IgD-negative memory B cell (primary cell): ENCODE results near the gene ERGIC2. TPM values are rescaled to one million over a fixed set of nuclear protein-coding genes. Genes with fewer than 3 reads are reported as not detected.

Source experiments
- H3K27ac Mint-ChIP-seq, 3 donors: one replicate each; pipeline ENCODE4 v1.8.0; 2020 to 2022; ENCODE audit warnings: mild to moderate bottlenecking in 3 of 3, mixed read lengths in 3 of 3, moderate library complexity in 1 of 3
- H3K27me3 Mint-ChIP-seq: one replicate; pipeline ENCODE4 v1.8.0; 2021; ENCODE audit warnings: mixed read lengths
- H3K36me3 Mint-ChIP-seq: one replicate; pipeline ENCODE4 v1.8.0; 2020; ENCODE audit warnings: mild to moderate bottlenecking, mixed read lengths
- H3K4me1 Mint-ChIP-seq, 3 donors: one replicate each; pipeline ENCODE4 v1.8.0; 2020 to 2022; ENCODE audit warnings: mixed read lengths in 3 of 3, mild to moderate bottlenecking in 1 of 3
- H3K4me3 Mint-ChIP-seq, 4 donors: one replicate each; pipeline ENCODE4 v1.8.0; 2020 to 2022; ENCODE audit warnings: mild to moderate bottlenecking in 4 of 4, mixed read lengths in 4 of 4, moderate library complexity in 3 of 4
- H3K9me3 Mint-ChIP-seq, 3 donors: one replicate each; pipeline ENCODE4 v1.8.0; 2020 to 2021; ENCODE audit warnings: mixed read lengths in 3 of 3, mild to moderate bottlenecking in 1 of 3
- polyA plus RNA-seq: library from polyadenylated mRNA; unstranded; fragments of 300-500 nt; fragmentation: Illumina TruSeq; gene quantifications from one replicate; pipeline ENCODE4 v1.2.3, GENCODE V29; 2021

ERGIC2 gene, protein sequence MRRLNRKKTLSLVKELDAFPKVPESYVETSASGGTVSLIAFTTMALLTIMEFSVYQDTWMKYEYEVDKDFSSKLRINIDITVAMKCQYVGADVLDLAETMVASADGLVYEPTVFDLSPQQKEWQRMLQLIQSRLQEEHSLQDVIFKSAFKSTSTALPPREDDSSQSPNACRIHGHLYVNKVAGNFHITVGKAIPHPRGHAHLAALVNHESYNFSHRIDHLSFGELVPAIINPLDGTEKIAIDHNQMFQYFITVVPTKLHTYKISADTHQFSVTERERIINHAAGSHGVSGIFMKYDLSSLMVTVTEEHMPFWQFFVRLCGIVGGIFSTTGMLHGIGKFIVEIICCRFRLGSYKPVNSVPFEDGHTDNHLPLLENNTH
- polyA plus RNA-seq, result 61.7 TPM

DNA sequence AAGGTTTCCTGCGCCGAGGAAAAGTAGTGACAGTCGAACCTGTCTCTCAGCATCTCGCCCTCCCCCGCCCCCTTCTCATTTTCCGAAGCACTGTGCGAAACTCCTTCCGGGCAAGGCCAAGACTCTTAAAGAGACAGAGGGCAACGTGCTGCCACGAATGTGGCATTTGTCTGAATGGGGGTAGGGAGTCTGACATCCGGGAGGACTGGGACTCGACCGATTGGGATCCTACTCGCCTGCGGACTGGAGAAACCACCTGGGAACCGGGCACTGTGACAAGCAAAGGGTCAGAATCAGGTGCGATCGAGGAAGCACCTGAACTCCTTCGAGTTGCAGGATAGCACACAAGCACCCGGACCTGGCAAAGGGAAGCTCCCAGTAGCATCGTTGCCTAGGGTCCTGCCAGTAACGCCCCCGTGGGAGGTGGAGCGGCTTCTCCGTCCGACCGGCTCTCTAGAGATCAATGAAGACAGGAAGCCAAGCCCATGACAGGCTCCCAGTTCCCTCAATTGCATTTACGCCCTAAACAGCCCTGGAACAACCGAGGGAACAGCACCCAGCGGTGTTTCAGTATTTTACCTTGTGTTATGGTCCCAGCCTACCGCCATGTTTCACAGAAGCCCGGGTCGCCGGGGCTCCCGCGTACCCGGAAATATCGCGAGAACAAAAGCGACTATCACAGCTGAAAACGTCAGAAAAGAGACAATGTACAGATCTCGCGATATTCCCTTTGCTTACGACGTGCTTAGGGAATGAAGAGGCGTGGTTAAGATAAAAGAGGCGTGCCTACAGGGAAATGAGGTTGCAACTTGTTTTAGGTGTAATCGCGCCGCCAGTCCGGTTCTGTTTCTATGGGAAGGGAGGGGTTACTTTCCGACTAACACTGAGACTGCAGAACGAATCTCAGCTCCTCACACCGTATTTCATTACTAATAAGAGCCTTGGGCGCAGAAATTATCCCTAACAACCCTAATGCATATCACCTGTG is at the start of gene ERGIC2:
ERGIC2 (minus strand) TSS at position 637 of the 988 bp plus-strand sequence. CDS start 9,539 bp downstream, outside the sequence.
- Mint-ChIP-seq H3K4me1 (peaks cover 23 to 34% (median 25%) of the 10 kb centered on the region in 3 donors), H3K4me3 (peak within 1 kb of the TSS; percentile 88 to 98 (median 96)), H3K9me3 (peaks cover 0 to 2% (median 0%) of the 10 kb centered on the region in 3 donors), H3K36me3 (no peaks in the 10 kb centered on the region), H3K27ac (peak within 1 kb of the TSS; percentile 52 to 99 (median 96)), H3K27me3 (peaks cover 2% of the 10 kb centered on the region)

DNA sequence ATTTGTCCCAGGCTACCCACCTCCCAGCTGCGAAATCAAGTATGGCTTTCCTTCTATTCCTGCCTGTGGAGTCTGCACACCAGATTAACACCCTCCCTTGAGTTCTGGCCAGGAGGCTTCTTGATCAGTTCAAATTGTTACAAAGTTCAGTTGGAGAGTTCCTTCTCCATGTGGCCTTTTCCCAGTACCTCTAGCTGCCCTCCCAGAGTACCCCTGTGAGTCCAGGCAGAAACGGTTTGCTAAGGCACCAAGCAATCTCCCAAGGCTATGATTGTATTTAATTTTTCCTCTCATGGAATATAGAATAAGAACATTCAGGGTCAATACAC is 49.7 kb upstream of the ERGIC2 start:
- peaks cover 3% of the 10 kb centered on the region for H3K27me3 Mint-ChIP-seq
- H3K4me3 Mint-ChIP-seq, result no peak overlapping the region
- H3K36me3 Mint-ChIP-seq, result no peaks in the 10 kb centered on the region
- peaks cover 0 to 2% (median 0%) of the 10 kb centered on the region in 3 donors for H3K4me1 Mint-ChIP-seq
- no peak overlapping the region for H3K27ac Mint-ChIP-seq
- no peaks in the 10 kb centered on the region for H3K9me3 Mint-ChIP-seq

DNA sequence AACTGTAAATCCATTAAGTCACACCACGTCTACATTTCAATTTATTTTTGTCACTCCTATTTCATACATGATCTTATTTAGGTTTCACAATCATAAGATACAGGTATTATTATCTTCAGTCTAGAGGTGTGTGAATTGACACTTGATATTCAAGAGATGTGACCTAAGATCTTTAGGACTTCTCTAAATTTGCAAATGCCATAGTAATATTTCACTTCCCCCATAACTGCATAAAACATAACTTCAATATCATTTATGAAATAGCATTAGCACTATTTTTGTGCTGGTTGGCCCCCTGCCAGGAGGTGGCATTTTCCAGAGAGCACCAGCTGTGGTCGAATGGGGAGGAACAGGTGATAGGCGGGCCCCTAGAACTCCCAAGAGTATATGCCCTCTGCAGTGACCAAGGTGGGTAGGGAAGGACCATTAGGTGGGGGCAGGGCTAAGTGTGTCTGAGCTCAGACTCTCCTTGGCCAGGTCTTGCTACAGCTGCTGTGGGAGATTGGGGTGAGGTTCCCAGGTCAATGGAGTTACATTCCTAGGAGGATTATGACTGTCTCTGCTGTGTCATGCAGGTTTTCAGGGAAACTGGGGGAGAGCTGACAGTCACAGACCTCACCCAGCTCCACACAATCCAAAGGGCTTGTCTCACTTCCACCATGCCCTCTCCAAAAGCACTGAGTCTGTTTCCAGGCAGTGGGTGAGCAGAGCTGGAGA is 49.2 kb upstream of the ERGIC2 start:
- no peaks in the 10 kb centered on the region for H3K9me3 Mint-ChIP-seq
- H3K27me3 Mint-ChIP-seq, result peaks cover 3% of the 10 kb centered on the region
- H3K36me3 Mint-ChIP-seq, result no peaks in the 10 kb centered on the region
- no peak overlapping the region for H3K4me3 Mint-ChIP-seq
- H3K4me1 Mint-ChIP-seq, result peaks cover 0 to 2% (median 0%) of the 10 kb centered on the region in 3 donors
- no peak overlapping the region for H3K27ac Mint-ChIP-seq

DNA sequence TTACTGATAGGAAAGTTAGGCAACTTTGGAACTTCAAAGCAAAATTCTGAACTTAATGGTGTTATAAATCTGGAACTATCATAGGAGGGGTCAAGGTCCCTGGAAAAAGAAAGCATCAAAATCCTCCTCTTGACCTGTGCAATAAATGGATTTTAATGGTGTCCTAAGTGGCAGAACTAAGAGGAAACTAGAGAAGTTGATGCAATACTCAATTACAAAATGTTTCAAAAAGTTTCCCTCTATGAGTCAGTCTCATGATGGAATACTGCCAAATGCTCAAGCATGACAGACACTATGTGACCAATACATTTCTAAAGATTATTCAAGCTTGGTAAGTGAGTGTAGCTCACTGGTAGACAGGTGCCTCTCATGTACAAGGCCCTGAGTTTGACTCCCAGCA is 47.7 kb upstream of the ERGIC2 start:
- Mint-ChIP-seq H3K36me3 (peaks cover 1% of the 10 kb centered on the region), H3K4me1 (peaks cover 0 to 2% (median 0%) of the 10 kb centered on the region in 3 donors), H3K4me3 (no peak overlapping the region), H3K27ac (no peak overlapping the region), H3K9me3 (peaks cover under 1 to 5% (median under 1%) of the 10 kb centered on the region in 3 donors), H3K27me3 (peaks cover 6% of the 10 kb centered on the region)

DNA sequence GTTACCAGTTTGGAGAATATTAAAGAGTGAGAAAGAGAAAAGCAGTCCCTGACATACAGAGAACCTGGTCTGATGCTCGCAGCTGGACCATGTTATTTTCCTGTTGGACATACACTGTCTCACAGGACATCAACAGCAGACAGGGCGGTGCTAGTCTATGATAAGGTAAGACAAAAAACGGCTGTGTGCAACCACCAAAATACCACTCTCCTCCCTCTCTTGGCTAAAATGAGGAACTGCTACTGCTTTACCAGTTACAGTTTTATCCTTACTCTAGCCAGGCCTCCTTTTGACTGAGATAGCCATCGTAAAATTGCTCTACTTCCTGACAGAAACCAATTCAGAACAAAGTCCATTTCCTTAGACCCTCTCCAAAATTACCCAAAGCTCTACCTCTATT is 47.0 kb upstream of the ERGIC2 start:
- H3K27ac Mint-ChIP-seq, result no peak overlapping the region
- peaks cover 1% of the 10 kb centered on the region for H3K36me3 Mint-ChIP-seq
- peak overlapping the region in 1 of 4 donors; percentile 4 for H3K4me3 Mint-ChIP-seq
- H3K9me3 Mint-ChIP-seq, result peaks cover 2 to 7% (median 4%) of the 10 kb centered on the region in 3 donors
- H3K4me1 Mint-ChIP-seq, result peaks cover 0 to 2% (median 0%) of the 10 kb centered on the region in 3 donors
- peaks cover 6% of the 10 kb centered on the region for H3K27me3 Mint-ChIP-seq

DNA sequence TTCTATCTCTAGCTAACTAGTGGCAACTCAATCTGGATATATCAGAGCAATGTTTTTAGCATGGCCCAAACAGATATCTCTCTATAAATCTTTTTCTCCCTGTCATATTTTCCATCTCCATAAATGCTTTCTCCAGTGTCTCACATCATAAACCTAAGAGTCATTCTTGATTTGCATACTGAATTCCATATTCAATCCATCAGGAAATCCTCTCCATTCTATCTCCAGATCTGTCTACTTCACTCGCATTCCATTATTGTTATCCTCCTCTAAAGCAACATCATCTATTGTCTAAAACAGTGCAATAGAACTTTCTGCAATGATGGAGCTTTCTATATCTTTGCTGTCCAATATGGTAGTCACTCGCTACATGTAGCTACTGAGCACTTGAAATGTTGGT is 45.5 kb upstream of the ERGIC2 start:
- peaks cover 2 to 7% (median 4%) of the 10 kb centered on the region in 3 donors for H3K9me3 Mint-ChIP-seq
- peaks cover 0 to 2% (median 0%) of the 10 kb centered on the region in 3 donors for H3K4me1 Mint-ChIP-seq
- no peak overlapping the region for H3K4me3 Mint-ChIP-seq
- H3K27ac Mint-ChIP-seq, result no peak overlapping the region
- H3K36me3 Mint-ChIP-seq, result peaks cover 1% of the 10 kb centered on the region
- H3K27me3 Mint-ChIP-seq, result peaks cover 6% of the 10 kb centered on the region

DNA sequence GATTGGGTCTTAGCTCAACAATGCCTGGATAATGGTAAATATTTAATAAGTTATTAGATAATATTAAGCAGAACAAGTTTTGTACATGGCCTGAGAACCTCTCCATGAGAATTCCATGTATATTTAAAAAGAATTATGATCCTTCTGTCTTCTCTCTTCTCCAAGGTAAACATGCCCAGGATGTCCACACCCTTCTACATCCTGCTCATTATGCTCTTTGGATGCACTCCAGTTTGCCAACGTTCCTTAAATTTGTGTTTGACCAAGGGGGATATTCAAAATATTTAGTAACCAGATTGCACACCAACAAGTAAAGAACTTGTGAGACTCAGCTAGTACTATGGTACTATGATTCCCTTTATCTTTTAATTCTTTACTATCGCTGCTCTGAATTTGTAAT is 44.8 kb upstream of the ERGIC2 start:
- Mint-ChIP-seq H3K4me1 (peaks cover 0 to 2% (median 0%) of the 10 kb centered on the region in 3 donors), H3K27me3 (peaks cover 6% of the 10 kb centered on the region), H3K36me3 (peaks cover 1% of the 10 kb centered on the region), H3K9me3 (peaks cover 2 to 7% (median 4%) of the 10 kb centered on the region in 3 donors), H3K27ac (no peak overlapping the region), H3K4me3 (no peak overlapping the region)

DNA sequence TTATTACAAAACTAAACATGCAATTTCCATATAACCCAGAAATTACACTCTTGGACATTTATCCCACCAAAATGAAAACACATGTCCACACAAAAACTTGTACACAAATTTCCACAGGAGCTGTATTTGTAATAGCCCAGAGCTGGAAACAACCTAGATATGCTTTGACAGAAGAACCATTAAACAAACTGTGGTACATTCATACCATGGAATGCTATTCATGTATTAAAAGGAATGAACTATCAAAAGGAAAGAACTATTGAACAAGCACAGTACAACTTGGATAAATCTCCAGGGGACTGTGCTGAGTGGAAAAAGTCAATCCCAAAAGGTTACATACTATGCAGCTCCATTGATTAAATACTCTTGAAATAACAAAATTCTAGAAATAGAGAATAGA is 35.8 kb upstream of the ERGIC2 start:
- Mint-ChIP-seq H3K27ac (no peak overlapping the region), H3K9me3 (peaks cover 0 to 2% (median 1%) of the 10 kb centered on the region in 3 donors), H3K36me3 (no peaks in the 10 kb centered on the region), H3K4me1 (no peaks in the 10 kb centered on the region), H3K27me3 (peaks cover 9% of the 10 kb centered on the region), H3K4me3 (no peak overlapping the region)

DNA sequence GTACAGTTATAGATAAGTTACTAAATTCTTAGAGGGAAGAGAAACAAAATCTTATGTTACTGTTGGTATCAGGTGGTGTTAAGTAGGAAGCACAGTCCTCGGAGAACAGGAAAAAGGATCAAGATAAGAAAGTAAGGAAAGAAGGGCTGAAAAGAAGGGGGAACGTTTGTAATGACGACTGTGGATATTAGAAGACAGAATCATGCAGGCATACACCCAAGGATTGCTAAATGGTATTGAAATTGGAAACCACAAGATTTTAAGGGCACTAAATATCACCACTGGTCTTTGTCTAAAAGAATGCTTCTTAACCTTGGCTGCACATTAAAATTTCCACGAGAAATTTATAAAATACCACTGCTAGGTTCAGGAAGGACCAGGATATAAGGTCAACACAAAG is 34.1 kb upstream of the ERGIC2 start:
- H3K27ac Mint-ChIP-seq, result no peak overlapping the region
- no peak overlapping the region for H3K4me3 Mint-ChIP-seq
- H3K4me1 Mint-ChIP-seq, result no peaks in the 10 kb centered on the region
- peaks cover 0 to 2% (median 1%) of the 10 kb centered on the region in 3 donors for H3K9me3 Mint-ChIP-seq
- no peaks in the 10 kb centered on the region for H3K36me3 Mint-ChIP-seq
- peaks cover 9% of the 10 kb centered on the region for H3K27me3 Mint-ChIP-seq

DNA sequence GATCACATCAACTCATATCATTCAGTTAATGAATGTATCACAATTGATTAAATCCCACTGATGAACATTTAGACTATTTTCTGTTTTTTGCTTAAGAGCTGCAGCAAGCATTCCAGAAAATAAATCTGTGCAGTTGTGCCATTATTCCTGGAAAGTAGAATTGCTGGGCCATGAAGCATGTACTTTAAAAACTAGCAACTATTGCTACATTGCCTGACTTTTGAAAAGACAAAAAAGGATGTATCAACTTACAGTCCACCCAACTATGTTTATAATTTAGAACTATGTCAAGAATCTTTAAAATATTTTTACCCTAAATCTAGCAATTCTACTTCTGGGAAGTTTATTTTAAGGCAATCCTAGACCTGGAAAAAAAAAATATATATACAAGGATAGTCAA is 33.4 kb upstream of the ERGIC2 start:
- Mint-ChIP-seq H3K27ac (no peak overlapping the region), H3K4me3 (no peak overlapping the region), H3K27me3 (peaks cover 10% of the 10 kb centered on the region), H3K4me1 (no peaks in the 10 kb centered on the region), H3K9me3 (peaks cover 0 to 2% (median 1%) of the 10 kb centered on the region in 3 donors), H3K36me3 (no peaks in the 10 kb centered on the region)

DNA sequence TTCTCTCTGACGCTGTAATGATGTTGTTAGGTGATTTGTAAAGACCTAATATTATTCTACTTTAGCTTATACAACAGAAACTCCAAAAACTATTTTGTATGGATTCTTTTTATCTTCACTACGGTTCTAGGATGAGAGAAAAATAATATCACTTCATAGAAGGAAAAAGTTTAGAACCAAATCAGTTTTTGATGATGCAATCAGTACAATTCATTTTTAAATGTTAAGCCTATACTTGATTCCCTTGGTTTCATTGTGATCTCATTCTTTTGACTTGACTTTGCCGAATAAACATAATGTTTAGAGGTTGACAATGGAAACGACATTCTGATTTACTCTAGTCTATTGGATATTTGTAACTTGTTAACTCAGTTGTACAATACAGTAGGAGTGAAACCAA is 24.6 kb upstream of the ERGIC2 start:
- Mint-ChIP-seq H3K4me1 (no peaks in the 10 kb centered on the region), H3K4me3 (no peak overlapping the region), H3K27ac (no peak overlapping the region), H3K27me3 (peaks cover 3% of the 10 kb centered on the region), H3K36me3 (no peaks in the 10 kb centered on the region), H3K9me3 (no peaks in the 10 kb centered on the region)

DNA sequence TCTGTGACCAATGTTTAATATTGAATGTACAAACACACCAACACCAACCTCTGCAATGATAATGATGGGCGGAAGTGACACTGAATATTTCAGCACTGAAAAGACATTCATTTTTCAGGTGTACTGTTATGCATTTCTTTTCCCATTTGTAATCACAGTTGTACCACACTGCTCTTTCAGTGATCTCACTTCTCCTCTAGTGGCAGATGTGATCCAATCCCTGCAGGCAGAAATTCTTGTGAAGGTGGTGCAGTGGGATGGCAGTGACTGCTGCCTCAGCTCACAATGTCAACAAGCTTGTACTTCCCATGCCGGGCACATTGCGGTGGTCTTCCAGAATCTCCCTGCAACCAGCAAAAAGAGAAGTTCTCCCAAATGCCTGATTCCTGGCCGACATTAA is 23.0 kb upstream of the ERGIC2 start:
- peaks cover 2% of the 10 kb centered on the region for H3K27me3 Mint-ChIP-seq
- H3K27ac Mint-ChIP-seq, result no peak overlapping the region
- H3K36me3 Mint-ChIP-seq, result no peaks in the 10 kb centered on the region
- no peaks in the 10 kb centered on the region for H3K9me3 Mint-ChIP-seq
- no peak overlapping the region for H3K4me3 Mint-ChIP-seq
- H3K4me1 Mint-ChIP-seq, result no peaks in the 10 kb centered on the region

DNA sequence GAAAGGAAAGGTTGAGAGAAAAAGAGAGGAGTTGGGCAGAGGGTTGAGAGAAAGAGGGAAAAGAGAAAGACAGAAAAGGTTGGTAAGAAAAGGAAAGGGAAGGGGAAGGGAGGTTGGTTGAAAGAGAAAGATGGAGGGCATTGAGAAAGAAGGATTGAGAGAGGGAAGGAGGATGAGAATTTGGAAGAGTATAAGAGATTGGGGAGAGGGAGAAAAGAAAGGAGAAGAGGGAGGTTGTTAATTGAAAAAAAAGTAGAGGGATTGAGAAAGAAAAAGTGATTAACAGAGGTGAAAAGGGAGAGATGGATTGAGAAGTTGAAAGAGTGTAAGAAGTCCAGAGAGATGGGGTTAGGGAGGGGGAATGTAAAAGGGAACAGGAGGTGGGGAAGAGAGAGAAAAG is 21.5 kb upstream of the ERGIC2 start:
- Mint-ChIP-seq H3K4me3 (no peak overlapping the region), H3K27me3 (peaks cover 2% of the 10 kb centered on the region), H3K9me3 (no peaks in the 10 kb centered on the region), H3K36me3 (no peaks in the 10 kb centered on the region), H3K27ac (no peak overlapping the region), H3K4me1 (no peaks in the 10 kb centered on the region)

DNA sequence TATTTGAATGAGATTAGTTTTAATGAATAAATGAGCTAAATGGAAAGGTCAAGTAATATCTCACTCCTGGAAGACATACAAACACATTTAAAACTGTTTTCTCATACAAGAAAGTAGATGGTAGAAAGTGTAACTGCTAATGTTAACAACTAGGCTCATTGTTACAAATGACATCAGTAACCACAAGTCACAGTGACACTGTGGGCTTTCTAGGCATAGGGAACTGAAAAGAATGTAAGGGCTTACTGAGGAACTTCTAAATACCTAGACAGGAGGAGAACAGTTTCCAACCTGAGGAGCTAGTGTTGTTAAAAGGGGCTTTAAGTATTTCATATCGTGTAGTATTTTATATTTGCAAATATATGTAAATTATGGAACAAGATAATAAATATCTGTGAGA is 17.5 kb upstream of the ERGIC2 start:
- H3K27me3 Mint-ChIP-seq, result peaks cover 2% of the 10 kb centered on the region
- H3K27ac Mint-ChIP-seq, result no peak overlapping the region
- no peaks in the 10 kb centered on the region for H3K9me3 Mint-ChIP-seq
- no peaks in the 10 kb centered on the region for H3K36me3 Mint-ChIP-seq
- H3K4me1 Mint-ChIP-seq, result no peaks in the 10 kb centered on the region
- no peak overlapping the region for H3K4me3 Mint-ChIP-seq

DNA sequence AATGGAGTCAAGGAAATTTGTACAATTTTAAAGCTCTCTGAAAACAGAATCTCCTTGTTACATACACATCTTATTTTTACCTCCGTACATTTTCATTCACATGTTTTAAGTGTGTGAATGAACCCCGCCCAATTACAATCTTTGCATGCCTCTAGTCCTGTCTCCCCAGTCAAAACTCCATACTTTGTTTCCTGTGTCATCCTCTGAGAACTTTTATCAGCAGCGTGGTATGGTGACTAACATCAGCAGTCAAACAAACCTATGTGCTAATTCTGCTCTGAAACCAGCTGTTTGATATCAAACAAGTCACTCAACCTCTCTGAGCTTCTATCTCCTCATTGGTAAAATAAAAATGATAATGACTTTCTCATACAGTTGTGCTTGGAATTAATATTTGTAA is 15.8 kb upstream of the ERGIC2 start:
- Mint-ChIP-seq H3K27ac (no peak overlapping the region), H3K27me3 (peaks cover 3% of the 10 kb centered on the region), H3K4me1 (no peaks in the 10 kb centered on the region), H3K36me3 (no peaks in the 10 kb centered on the region), H3K4me3 (peak overlapping the region in 1 of 4 donors; percentile 25), H3K9me3 (no peaks in the 10 kb centered on the region)
